GM23338 (cell line): ENCODE data around the gene MPND. TPM values are rescaled to one million over a fixed set of nuclear protein-coding genes. Genes with fewer than 3 reads are reported as not detected.

Source experiments
- ATAC-seq: fragments of 200-7000 bp; cut with Tn5 transposase; 3 replicates; pipeline ENCODE4 v1.9.1; 2020
- DNase-seq: peaks from one replicate; pipeline ENCODE4 v3.0.0-alpha.2; 2015; ENCODE audit warnings: low spot score
- H2AFZ ChIP-seq: fragments of 200-600 bp; sonication (generic); 2 replicates; pipeline ENCODE4 v1.8.0; 2016; ENCODE audit warnings: antibody characterized with exemption, mild to moderate bottlenecking, moderate library complexity
- H3F3A ChIP-seq: fragments of 200-600 bp; sonication (generic); replicated peaks from 2 replicates; pipeline ENCODE4 v1.8.0; 2017; ENCODE audit warnings: antibody characterized with exemption, mixed run types, low read depth
- H3K27ac ChIP-seq: fragments of 200-600 bp; sonication (generic); 2 replicates; pipeline ENCODE4 v1.6.1; 2016; ENCODE audit warnings: low read depth
- H3K27me3 ChIP-seq: fragments of 200-600 bp; sonication (generic); 2 replicates; pipeline ENCODE4 v1.8.0; 2016; ENCODE audit warnings: mild to moderate bottlenecking, mixed run types, moderate library complexity; ENCODE audit not compliant: insufficient read depth
- H3K36me3 ChIP-seq: fragments of 200-600 bp; sonication (generic); 2 replicates; pipeline ENCODE4 v1.8.0; 2016; ENCODE audit warnings: mild to moderate bottlenecking; ENCODE audit not compliant: insufficient read depth
- H3K4me1 ChIP-seq: fragments of 200-600 bp; sonication (generic); 2 replicates; pipeline ENCODE4 v1.8.0; 2016; ENCODE audit warnings: mild to moderate bottlenecking, moderate library complexity; ENCODE audit not compliant: insufficient read depth
- H3K4me2 ChIP-seq: fragments of 200-600 bp; sonication (generic); 2 replicates; pipeline ENCODE4 v1.7.1; 2017; ENCODE audit warnings: mixed run types
- H3K4me3 ChIP-seq: fragments of 200-600 bp; sonication (generic); 2 replicates; pipeline ENCODE4 v1.6.1; 2016; ENCODE audit warnings: mixed run types
- H3K79me2 ChIP-seq: fragments of 200-600 bp; sonication (generic); replicated peaks from 2 replicates; pipeline ENCODE4 v1.8.0; 2017; ENCODE audit warnings: mild to moderate bottlenecking; ENCODE audit not compliant: insufficient read depth
- H3K9me2 ChIP-seq: fragments of 200-600 bp; sonication (generic); 2 replicates; pipeline ENCODE4 v1.8.0; 2017; ENCODE audit not compliant: insufficient read depth
- H4K20me1 ChIP-seq: fragments of 200-600 bp; sonication (generic); replicated peaks from 2 replicates; pipeline ENCODE4 v1.8.0; 2017; ENCODE audit warnings: mild to moderate bottlenecking; ENCODE audit not compliant: insufficient read depth
- H3K27ac Mint-ChIP-seq: 2 replicates; pipeline ENCODE4 v1.8.0; 2020; ENCODE audit warnings: inconsistent platforms, mild to moderate bottlenecking, moderate library complexity, mixed read lengths
- H3K27me3 Mint-ChIP-seq: 3 replicates; pipeline ENCODE4 v1.8.0; 2022; ENCODE audit warnings: low read depth, mild to moderate bottlenecking, moderate library complexity, mixed read lengths, inconsistent platforms; ENCODE audit not compliant: insufficient read depth, poor library complexity
- H3K36me3 Mint-ChIP-seq: 3 replicates; pipeline ENCODE4 v1.8.0; 2021; ENCODE audit warnings: low read depth, mild to moderate bottlenecking, inconsistent platforms, moderate library complexity, mixed read lengths
- H3K4me1 Mint-ChIP-seq: 3 replicates; pipeline ENCODE4 v1.8.0; 2020; ENCODE audit warnings: mild to moderate bottlenecking, inconsistent platforms, mixed read lengths
- H3K4me3 Mint-ChIP-seq: 3 replicates; pipeline ENCODE4 v1.8.0; 2021; ENCODE audit warnings: moderate library complexity, mild to moderate bottlenecking, inconsistent platforms, mixed read lengths
- H3K9me3 Mint-ChIP-seq: 3 replicates; pipeline ENCODE4 v1.8.0; 2020; ENCODE audit warnings: moderate library complexity, mild to moderate bottlenecking, inconsistent platforms, mixed read lengths
- ETS1 ChIP-seq: IDR thresholded peaks from 2 replicates; pipeline ENCODE4 v1.6.1; 2016; ENCODE audit warnings: antibody characterized with exemption
- EZH2phosphoT487 ChIP-seq: fragments of 200-600 bp; sonication (generic); IDR thresholded peaks from one replicate; pipeline ENCODE4 v1.8.1; 2018; ENCODE audit warnings: antibody characterized with exemption; ENCODE audit not compliant: unreplicated experiment
- POLR2AphosphoS5 ChIP-seq: IDR thresholded peaks from 2 replicates; pipeline ENCODE4 v1.6.1; 2016; ENCODE audit warnings: antibody characterized with exemption, low read depth
- ZNF462 ChIP-seq: fragments of 250-450 bp; sonication (Bioruptor Pico); IDR thresholded peaks from 2 replicates; pipeline ENCODE4 v1.5.0; 2020; ENCODE audit warnings: mild to moderate bottlenecking, moderate library complexity
- polyA plus RNA-seq: library from polyadenylated mRNA; unstranded; fragments of >200 nt; fragmentation: Nextera tagmentation; extraction: Ambion mirVana; gene quantifications from 2 replicates; pipeline ENCODE4 v1.2.1, GENCODE V29; 2016
- total RNA-seq: library from RNA; depleted of rRNA; stranded (reverse); fragments of >200 nt; shearing (Covaris generic); gene quantifications from 2 replicates; pipeline ENCODE4 v1.2.3, GENCODE V29; 2014

MPND gene
- total and polyA plus RNA-seq, 2 experiments from 2014 or later, result 11.8 to 15.6 TPM

GRCh38 chr19:4324228-4324627, 19.1 kb upstream of the MPND start (continued):
- no peak for TF ChIP-seq ZNF462 (CRISPR knock-in tag)
- TF ChIP-seq ETS1, result no peak
- no peak for TF ChIP-seq POLR2AphosphoS5

GRCh38 chr19:4326215-4326836, 17.0 kb upstream of the MPND start:
- 0 out of 3 replicates have a peak, but pooled peaks cover 4% of the 10 kb centered on the region for H3K9me3 Mint-ChIP-seq
- Histone ChIP-seq H3K4me1 (peaks cover 3% of the 10 kb centered on the region; the same call in 1 of the 2 replicates), H3F3A (peaks cover 6% of the 10 kb centered on the region; the same call in 1 of the 2 replicates), H3K79me2 (no peaks in the 10 kb centered on the region), H3K9me2 (no peaks in the 10 kb centered on the region), H2AFZ (no peak overlapping the region), H3K27me3 (no peaks in the 10 kb centered on the region), H3K4me3 (peak overlapping the region; percentile 77), H4K20me1 (no peaks in the 10 kb centered on the region; the same call in 1 of the 2 replicates), H3K27ac (0 out of 2 replicates have a peak overlapping the region, but pooled peaks have one; percentile 45), H3K4me2 (peak overlapping the region; percentile 95), H3K36me3 (no peaks in the 10 kb centered on the region)
- DNase-seq (no peak), ATAC-seq (no peak)
- H3K4me1 Mint-ChIP-seq, result peaks cover 18% of the 10 kb centered on the region
- peak overlapping the region; percentile 82 for H3K4me3 Mint-ChIP-seq
- peaks cover 30% of the 10 kb centered on the region for H3K27me3 Mint-ChIP-seq
- peak overlapping the region; percentile 72 for H3K27ac Mint-ChIP-seq
- peaks cover 25% of the 10 kb centered on the region for H3K36me3 Mint-ChIP-seq
- TF ChIP-seq POLR2AphosphoS5 (no peak), ZNF462 (CRISPR knock-in tag) (no peak), ETS1 (no peak), EZH2phosphoT487 (no peak)
